Activated T-helper 17 cell treated with anti-CD3 and anti-CD28 coated beads, Interleukin-2, amount 50 U/mL, for 72 hours (primary cell): ENCODE measurements around the gene MAGI1. TPM values are rescaled to one million over a fixed set of nuclear protein-coding genes. Genes with fewer than 3 reads are reported as not detected.

Experiments
- ATAC-seq: fragments of 150-1000 bp; cut with Tn5 transposase; replicated peaks from 2 replicates; pipeline ENCODE4 v1.10.0; 2021; ENCODE audit warnings: mild to moderate bottlenecking, moderate library complexity
- H3K27ac Mint-ChIP-seq: one replicate; pipeline ENCODE4 v1.8.0; 2022; ENCODE audit warnings: mixed read lengths
- H3K27me3 Mint-ChIP-seq: one replicate; pipeline ENCODE4 v1.8.0; 2022; ENCODE audit warnings: mixed read lengths
- H3K36me3 Mint-ChIP-seq: one replicate; pipeline ENCODE4 v1.8.0; 2022; ENCODE audit warnings: low read depth, mild to moderate bottlenecking, mixed read lengths
- H3K4me1 Mint-ChIP-seq: one replicate; pipeline ENCODE4 v1.8.0; 2022; ENCODE audit warnings: mixed read lengths
- H3K4me3 Mint-ChIP-seq: one replicate; pipeline ENCODE4 v1.8.0; 2022; ENCODE audit warnings: mild to moderate bottlenecking, mixed read lengths
- H3K9me3 Mint-ChIP-seq: one replicate; pipeline ENCODE4 v1.8.0; 2022; ENCODE audit warnings: mixed read lengths
- total RNA-seq, 2 donors: library from RNA; stranded (reverse); gene quantifications; one replicate each; pipeline ENCODE4 v1.2.3, GENCODE V29; 2022

MAGI1 gene
- total RNA-seq, 2 donors from 2014 or later: 0.06 TPM; not detected in 1

GRCh38 chr3:65772758-65773157 lies 266.0 kb downstream of the MAGI1 start:
- Mint-ChIP-seq H3K27me3 (no peaks in the 10 kb centered on the region), H3K4me1 (no peaks in the 10 kb centered on the region), H3K4me3 (no peak overlapping the region)

GRCh38 chr3:65767551-65767950 lies 271.2 kb downstream of the MAGI1 start:
- H3K36me3 Mint-ChIP-seq: no peaks in the 10 kb centered on the region
- H3K4me3 Mint-ChIP-seq: no peak overlapping the region
- no peaks in the 10 kb centered on the region for H3K4me1 Mint-ChIP-seq
- H3K9me3 Mint-ChIP-seq: no peaks in the 10 kb centered on the region
- no peaks in the 10 kb centered on the region for H3K27me3 Mint-ChIP-seq
- ATAC-seq: no peak
- no peak overlapping the region for H3K27ac Mint-ChIP-seq

More at GRCh38 chr3:65772758-65773157, 266.0 kb downstream of the MAGI1 start:
- ATAC-seq: no peak
- H3K36me3 Mint-ChIP-seq: no peaks in the 10 kb centered on the region
- no peak overlapping the region for H3K27ac Mint-ChIP-seq
- H3K9me3 Mint-ChIP-seq: no peaks in the 10 kb centered on the region

- no peaks in the 10 kb centered on the region for H3K4me1 Mint-ChIP-seq
- H3K27me3 Mint-ChIP-seq: no peaks in the 10 kb centered on the region
- H3K4me3 Mint-ChIP-seq: no peak overlapping the region
- ATAC-seq: no peak
- peaks cover 3% of the 10 kb centered on the region for H3K9me3 Mint-ChIP-seq
- H3K27ac Mint-ChIP-seq: no peak overlapping the region
- H3K36me3 Mint-ChIP-seq: no peaks in the 10 kb centered on the region
Observed at GRCh38 chr3:65762235-65762580, 276.5 kb downstream of the MAGI1 start.

- H3K36me3 Mint-ChIP-seq: no peaks in the 10 kb centered on the region
- H3K27ac Mint-ChIP-seq: no peak overlapping the region
- H3K4me3 Mint-ChIP-seq: no peak overlapping the region
- H3K4me1 Mint-ChIP-seq: no peaks in the 10 kb centered on the region
- H3K9me3 Mint-ChIP-seq: peaks cover 3% of the 10 kb centered on the region
- no peaks in the 10 kb centered on the region for H3K27me3 Mint-ChIP-seq
- no peak for ATAC-seq
Observed at GRCh38 chr3:65761446-65762234, 277.1 kb downstream of the MAGI1 start.

- H3K9me3 Mint-ChIP-seq: peaks cover 3% of the 10 kb centered on the region
- ATAC-seq: no peak
- no peak overlapping the region for H3K4me3 Mint-ChIP-seq
- no peaks in the 10 kb centered on the region for H3K4me1 Mint-ChIP-seq
- no peaks in the 10 kb centered on the region for H3K36me3 Mint-ChIP-seq
- no peaks in the 10 kb centered on the region for H3K27me3 Mint-ChIP-seq
- no peak overlapping the region for H3K27ac Mint-ChIP-seq
Observed at GRCh38 chr3:65758876-65759598, 279.7 kb downstream of the MAGI1 start.

- Mint-ChIP-seq H3K27ac (no peak overlapping the region), H3K27me3 (no peaks in the 10 kb centered on the region), H3K4me3 (no peak overlapping the region), H3K36me3 (no peaks in the 10 kb centered on the region), H3K9me3 (peaks cover 3% of the 10 kb centered on the region), H3K4me1 (no peaks in the 10 kb centered on the region)
- no peak for ATAC-seq
Observed at GRCh38 chr3:65758438-65758837, 280.3 kb downstream of the MAGI1 start.

GRCh38 chr3:65752636-65753035 lies 286.1 kb downstream of the MAGI1 start:
- no peak for ATAC-seq
- Mint-ChIP-seq H3K36me3 (no peaks in the 10 kb centered on the region), H3K4me3 (no peak overlapping the region), H3K27ac (no peak overlapping the region), H3K4me1 (no peaks in the 10 kb centered on the region), H3K27me3 (no peaks in the 10 kb centered on the region), H3K9me3 (no peaks in the 10 kb centered on the region)

- H3K4me3 Mint-ChIP-seq: no peak overlapping the region
- no peak overlapping the region for H3K27ac Mint-ChIP-seq
- ATAC-seq: no peak
- no peaks in the 10 kb centered on the region for H3K9me3 Mint-ChIP-seq
- no peaks in the 10 kb centered on the region for H3K4me1 Mint-ChIP-seq
- H3K27me3 Mint-ChIP-seq: no peaks in the 10 kb centered on the region
- H3K36me3 Mint-ChIP-seq: no peaks in the 10 kb centered on the region
Observed at GRCh38 chr3:65751123-65751700, 287.5 kb downstream of the MAGI1 start.

GRCh38 chr3:65749066-65749465 lies 289.7 kb downstream of the MAGI1 start:
- H3K27me3 Mint-ChIP-seq: no peaks in the 10 kb centered on the region
- no peak overlapping the region for H3K4me3 Mint-ChIP-seq
- no peaks in the 10 kb centered on the region for H3K9me3 Mint-ChIP-seq
- H3K4me1 Mint-ChIP-seq: no peaks in the 10 kb centered on the region
- no peak overlapping the region for H3K27ac Mint-ChIP-seq
- no peak for ATAC-seq
- no peaks in the 10 kb centered on the region for H3K36me3 Mint-ChIP-seq

GRCh38 chr3:65748326-65748725 lies 290.4 kb downstream of the MAGI1 start:
- Mint-ChIP-seq H3K9me3 (no peaks in the 10 kb centered on the region), H3K27me3 (no peaks in the 10 kb centered on the region), H3K36me3 (no peaks in the 10 kb centered on the region), H3K27ac (no peak overlapping the region), H3K4me3 (no peak overlapping the region), H3K4me1 (no peaks in the 10 kb centered on the region)
- no peak for ATAC-seq

- no peaks in the 10 kb centered on the region for H3K9me3 Mint-ChIP-seq
Observed at GRCh38 chr3:65746848-65747247, 291.9 kb downstream of the MAGI1 start.

GRCh38 chr3:65745306-65745705 lies 293.4 kb downstream of the MAGI1 start:
- Mint-ChIP-seq H3K4me1 (no peaks in the 10 kb centered on the region), H3K27ac (no peak overlapping the region), H3K9me3 (no peaks in the 10 kb centered on the region), H3K36me3 (no peaks in the 10 kb centered on the region), H3K27me3 (no peaks in the 10 kb centered on the region), H3K4me3 (no peak overlapping the region)
- ATAC-seq: no peak

More at GRCh38 chr3:65746848-65747247, 291.9 kb downstream of the MAGI1 start:
- no peak for ATAC-seq
- Mint-ChIP-seq H3K36me3 (no peaks in the 10 kb centered on the region), H3K27me3 (no peaks in the 10 kb centered on the region), H3K4me1 (no peaks in the 10 kb centered on the region), H3K27ac (no peak overlapping the region), H3K4me3 (no peak overlapping the region)

GRCh38 chr3:65742914-65743313 lies 295.8 kb downstream of the MAGI1 start:
- Mint-ChIP-seq H3K9me3 (no peaks in the 10 kb centered on the region), H3K4me1 (no peaks in the 10 kb centered on the region), H3K36me3 (no peaks in the 10 kb centered on the region), H3K27me3 (no peaks in the 10 kb centered on the region), H3K4me3 (no peak overlapping the region), H3K27ac (no peak overlapping the region)
- no peak for ATAC-seq

GRCh38 chr3:65741540-65741939 lies 297.2 kb downstream of the MAGI1 start:
- Mint-ChIP-seq H3K27me3 (no peaks in the 10 kb centered on the region), H3K9me3 (no peaks in the 10 kb centered on the region), H3K36me3 (no peaks in the 10 kb centered on the region), H3K4me1 (no peaks in the 10 kb centered on the region), H3K4me3 (no peak overlapping the region), H3K27ac (no peak overlapping the region)
- ATAC-seq: no peak
